Liver (tissue), 9 donors: ENCODE results near the gene EEF1AKMT2. TPM values are rescaled to one million over a fixed set of nuclear protein-coding genes. Genes with fewer than 3 reads are reported as not detected.

ENCODE experiments used
- DNase-seq: peaks from one replicate; pipeline ENCODE4 v3.0.0-alpha.2; 2017; ENCODE audit warnings: low spot score
- H3K27ac ChIP-seq, 2 donors: one replicate each; pipeline ENCODE4 v1.7.0; 2013; ENCODE audit warnings: inconsistent platforms in 2 of 2, low read length in 2 of 2, control low read depth in 1 of 2, low read depth in 1 of 2, mild to moderate bottlenecking in 1 of 2
- H3K27me3 ChIP-seq, 4 donors: one replicate each; pipeline versions ENCODE4 v1.6.1 to v1.7.0; 2013; ENCODE audit warnings: low read length in 3 of 4, inconsistent platforms in 1 of 4, mild to moderate bottlenecking in 1 of 4, moderate library complexity in 1 of 4; ENCODE audit not compliant: control insufficient read depth in 4 of 4, insufficient read depth in 4 of 4
- H3K36me3 ChIP-seq, 4 donors: one replicate each; pipeline versions ENCODE4 v1.6.1 to v1.7.0; 2013; ENCODE audit warnings: low read length in 3 of 4, mild to moderate bottlenecking in 3 of 4, low read depth in 1 of 4, moderate library complexity in 1 of 4; ENCODE audit not compliant: control insufficient read depth in 4 of 4, insufficient read depth in 3 of 4
- H3K4me1 ChIP-seq, 4 donors: one replicate each; pipeline versions ENCODE4 v1.6.1 to v1.7.0; 2013; ENCODE audit warnings: low read length in 3 of 4, mild to moderate bottlenecking in 3 of 4, moderate library complexity in 1 of 4; ENCODE audit not compliant: control insufficient read depth in 4 of 4, insufficient read depth in 4 of 4
- H3K4me3 ChIP-seq, 3 donors: one replicate each; pipeline versions ENCODE4 v1.6.1 to v1.7.0; 2013; ENCODE audit warnings: low read length in 3 of 3, control low read depth in 1 of 3, low read depth in 1 of 3, mild to moderate bottlenecking in 1 of 3
- H3K9ac ChIP-seq, 2 donors: one replicate each; pipeline ENCODE4 v1.7.0; 2013; ENCODE audit warnings: low read length in 2 of 2, mild to moderate bottlenecking in 2 of 2, moderate library complexity in 2 of 2, control low read depth in 1 of 2, low read depth in 1 of 2
- H3K9me3 ChIP-seq, 4 donors: one replicate each; pipeline versions ENCODE4 v1.6.1 to v1.7.0; 2013; ENCODE audit warnings: low read length in 3 of 4; ENCODE audit not compliant: control insufficient read depth in 4 of 4
- EGR1 ChIP-seq, 2 donors: IDR thresholded peaks; 2 replicates each; pipeline ENCODE4 v1.6.1; 2016 to 2018; ENCODE audit warnings: antibody characterized with exemption in 2 of 2, low read depth in 2 of 2
- FOXA1 ChIP-seq: IDR thresholded peaks from 2 replicates; pipeline ENCODE4 v1.6.1; 2016; ENCODE audit warnings: antibody characterized with exemption
- GABPA ChIP-seq, 2 donors: IDR thresholded peaks in 1 of 2; conservative IDR thresholded peaks in 1 of 2; 2 replicates each; pipeline ENCODE4 v1.6.1; 2016; ENCODE audit warnings: antibody characterized with exemption in 2 of 2, mild to moderate bottlenecking in 1 of 2, moderate library complexity in 1 of 2
- HNF4A ChIP-seq, 2 donors: conservative IDR thresholded peaks; 2 replicates each; pipeline ENCODE4 v1.6.1; 2016; ENCODE audit warnings: antibody characterized with exemption in 2 of 2, mild to moderate bottlenecking in 2 of 2
- HNF4G ChIP-seq: IDR thresholded peaks from 2 replicates; pipeline ENCODE4 v1.6.1; 2016; ENCODE audit warnings: antibody characterized with exemption
- JUND ChIP-seq, 2 donors: IDR thresholded peaks; 2 replicates each; pipeline ENCODE4 v1.6.1; 2016; ENCODE audit warnings: antibody characterized with exemption in 2 of 2
- NR2F2 ChIP-seq: IDR thresholded peaks from 2 replicates; pipeline ENCODE4 v1.6.1; 2016; ENCODE audit warnings: antibody characterized with exemption
- RAD21 ChIP-seq, 2 donors: IDR thresholded peaks; 2 replicates each; pipeline ENCODE4 v1.6.1; 2016; ENCODE audit warnings: antibody characterized with exemption in 2 of 2, mild to moderate bottlenecking in 2 of 2
- SP1 ChIP-seq: IDR thresholded peaks from 2 replicates; pipeline ENCODE4 v1.6.1; 2018; ENCODE audit warnings: antibody characterized with exemption, mild to moderate bottlenecking
- TAF1 ChIP-seq: conservative IDR thresholded peaks from 2 replicates; pipeline ENCODE4 v1.6.1; 2016; ENCODE audit warnings: antibody characterized with exemption, mild to moderate bottlenecking
- YY1 ChIP-seq: IDR thresholded peaks from 2 replicates; pipeline ENCODE4 v1.6.1; 2016; ENCODE audit warnings: antibody characterized with exemption, mild to moderate bottlenecking
- WGBS: extraction: QIAGEN DNeasy Blood & Tissue Kit; methylation state at CpG from one replicate; pipeline ENCODE4 v1.1.7; 2013; 5-methylcytosine and 5-hydroxymethylcytosine counted together
- polyA plus RNA-seq, 2 donors: library from polyadenylated mRNA; stranded (reverse) in 1 of 2; unstranded in 1 of 2; fragments of 200-250 nt in 1 of 2; fragments of >200 nt in 1 of 2; fragmentation: Nextera tagmentation in 1 of 2; extraction: Ambion mirVana in 1 of 2; gene quantifications; one replicate each; pipeline versions ENCODE4 v1.2.1 to v1.2.3, GENCODE V29; 2013 to 2015
- total RNA-seq, 2 donors: library from RNA; depleted of rRNA; stranded (reverse); fragments of >200 nt; gene quantifications; one replicate each; pipeline ENCODE4 v1.2.3, GENCODE V29; 2014
- TF ChIP-seq, protein P1 (sequence below): IDR thresholded peaks from 2 replicates; pipeline ENCODE4 v1.6.1; 2016; ENCODE audit warnings: antibody characterized with exemption, mild to moderate bottlenecking
- TF ChIP-seq, protein P2 (sequence below): IDR thresholded peaks from 2 replicates; pipeline ENCODE4 v1.6.1; 2016; ENCODE audit warnings: antibody characterized with exemption
- TF ChIP-seq, protein P3 (sequence below): IDR thresholded peaks from 2 replicates; pipeline ENCODE4 v1.6.1; 2016; ENCODE audit warnings: antibody characterized with exemption
- TF ChIP-seq, protein P4 (sequence below): fragments of 150-350 bp; IDR thresholded peaks from 2 replicates; pipeline ENCODE4 v1.5.1; 2017; ENCODE audit warnings: improper control_type of control experiment, low read depth, low read length; ENCODE audit not compliant: missing input control
- donor health status: healthy.
- donor health status: healthy.
- donor health status: healthy.
- donor health status: healthy.
- donor health status: healthy.

Gene EEF1AKMT2
- total and polyA plus RNA-seq, 4 donors: 5.9 to 12.7 (median 8.5) TPM

DNA sequence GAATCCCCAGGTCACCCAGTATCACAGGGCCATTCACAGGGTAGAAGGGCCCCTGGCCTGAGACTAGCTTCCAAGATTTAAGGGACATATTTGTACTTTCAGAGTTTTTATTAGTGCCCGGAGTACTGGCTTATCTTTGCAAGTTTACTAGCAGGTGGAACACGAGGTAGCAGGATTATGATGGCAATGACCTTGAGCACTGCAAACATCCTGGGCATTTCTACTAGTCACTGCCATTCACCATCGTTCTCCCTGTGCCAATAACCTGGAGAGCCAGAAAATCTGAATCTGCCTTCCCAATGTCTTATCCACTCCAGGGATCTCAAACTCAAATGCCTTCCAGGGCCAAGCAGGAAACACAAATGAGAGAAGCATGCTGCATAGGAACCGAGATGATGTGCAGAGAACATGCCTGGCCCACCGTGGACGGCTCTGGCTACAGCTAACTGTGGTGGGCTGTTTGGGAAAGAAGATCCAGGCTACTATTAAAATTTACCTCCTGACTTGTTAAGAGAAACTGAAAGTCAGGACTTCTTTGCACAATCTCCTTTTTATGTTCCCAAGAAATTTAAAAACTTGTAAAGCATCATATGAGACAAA lies 64.2 kb downstream of the EEF1AKMT2 start (continued):
- TF ChIP-seq, protein P1, sequence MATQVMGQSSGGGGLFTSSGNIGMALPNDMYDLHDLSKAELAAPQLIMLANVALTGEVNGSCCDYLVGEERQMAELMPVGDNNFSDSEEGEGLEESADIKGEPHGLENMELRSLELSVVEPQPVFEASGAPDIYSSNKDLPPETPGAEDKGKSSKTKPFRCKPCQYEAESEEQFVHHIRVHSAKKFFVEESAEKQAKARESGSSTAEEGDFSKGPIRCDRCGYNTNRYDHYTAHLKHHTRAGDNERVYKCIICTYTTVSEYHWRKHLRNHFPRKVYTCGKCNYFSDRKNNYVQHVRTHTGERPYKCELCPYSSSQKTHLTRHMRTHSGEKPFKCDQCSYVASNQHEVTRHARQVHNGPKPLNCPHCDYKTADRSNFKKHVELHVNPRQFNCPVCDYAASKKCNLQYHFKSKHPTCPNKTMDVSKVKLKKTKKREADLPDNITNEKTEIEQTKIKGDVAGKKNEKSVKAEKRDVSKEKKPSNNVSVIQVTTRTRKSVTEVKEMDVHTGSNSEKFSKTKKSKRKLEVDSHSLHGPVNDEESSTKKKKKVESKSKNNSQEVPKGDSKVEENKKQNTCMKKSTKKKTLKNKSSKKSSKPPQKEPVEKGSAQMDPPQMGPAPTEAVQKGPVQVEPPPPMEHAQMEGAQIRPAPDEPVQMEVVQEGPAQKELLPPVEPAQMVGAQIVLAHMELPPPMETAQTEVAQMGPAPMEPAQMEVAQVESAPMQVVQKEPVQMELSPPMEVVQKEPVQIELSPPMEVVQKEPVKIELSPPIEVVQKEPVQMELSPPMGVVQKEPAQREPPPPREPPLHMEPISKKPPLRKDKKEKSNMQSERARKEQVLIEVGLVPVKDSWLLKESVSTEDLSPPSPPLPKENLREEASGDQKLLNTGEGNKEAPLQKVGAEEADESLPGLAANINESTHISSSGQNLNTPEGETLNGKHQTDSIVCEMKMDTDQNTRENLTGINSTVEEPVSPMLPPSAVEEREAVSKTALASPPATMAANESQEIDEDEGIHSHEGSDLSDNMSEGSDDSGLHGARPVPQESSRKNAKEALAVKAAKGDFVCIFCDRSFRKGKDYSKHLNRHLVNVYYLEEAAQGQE: no peak
- TF ChIP-seq RAD21 (IDR thresholded peaks at IDR 0.05) (no peak), TAF1 (no peak), JUND (IDR thresholded peaks at IDR 0.05) (no peak)
- TF ChIP-seq, protein P2, sequence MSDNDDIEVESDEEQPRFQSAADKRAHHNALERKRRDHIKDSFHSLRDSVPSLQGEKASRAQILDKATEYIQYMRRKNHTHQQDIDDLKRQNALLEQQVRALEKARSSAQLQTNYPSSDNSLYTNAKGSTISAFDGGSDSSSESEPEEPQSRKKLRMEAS: no peak

DNA sequence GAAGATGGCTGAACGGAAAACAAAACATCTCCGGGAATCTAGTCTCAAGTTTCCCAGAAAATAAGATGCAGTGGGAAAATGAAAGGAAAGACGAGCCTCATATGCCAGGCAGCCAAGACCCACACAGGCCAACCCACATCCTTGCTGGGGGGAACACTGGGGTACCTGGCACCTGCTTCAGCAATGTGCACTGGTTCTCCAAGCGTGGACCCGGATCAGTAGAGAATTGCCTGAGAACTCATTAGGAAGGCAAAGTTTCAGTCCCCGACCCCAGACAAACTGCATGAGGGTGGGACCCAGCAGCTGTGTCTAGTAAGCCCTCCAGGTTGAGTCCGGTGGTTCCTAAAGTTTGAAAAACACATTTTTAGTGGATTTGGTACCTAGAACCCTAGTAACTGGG lies 65.9 kb downstream of the EEF1AKMT2 start:
- DNase-seq: no peak
- H3K9me3 ChIP-seq: no peaks in the 10 kb centered on the region
- H3K27ac ChIP-seq: no peak overlapping the region
- no peaks in the 10 kb centered on the region for H3K27me3 ChIP-seq
- H3K4me1 ChIP-seq: peaks cover 0 to 18% (median 9%) of the 10 kb centered on the region in 4 donors
- H3K36me3 ChIP-seq: no peaks in the 10 kb centered on the region
- WGBS: 91% methylated on average over 7 of the region's 7 CpGs
- H3K9ac ChIP-seq: no peak overlapping the region
- H3K4me3 ChIP-seq: no peak overlapping the region
- TF ChIP-seq HNF4G (no peak), HNF4A (conservative IDR thresholded peaks at IDR 0.05) (no peak), EGR1 (IDR thresholded peaks at IDR 0.05; ENCODE audit: low read depth in 2 of 2) (no peak), GABPA (IDR thresholded peaks at IDR 0.05 in 1 of 2, conservative IDR thresholded peaks at IDR 0.05 in 1 of 2) (no peak), RAD21 (IDR thresholded peaks at IDR 0.05) (no peak), FOXA1 (no peak), SP1 (no peak)
- TF ChIP-seq, protein P3, sequence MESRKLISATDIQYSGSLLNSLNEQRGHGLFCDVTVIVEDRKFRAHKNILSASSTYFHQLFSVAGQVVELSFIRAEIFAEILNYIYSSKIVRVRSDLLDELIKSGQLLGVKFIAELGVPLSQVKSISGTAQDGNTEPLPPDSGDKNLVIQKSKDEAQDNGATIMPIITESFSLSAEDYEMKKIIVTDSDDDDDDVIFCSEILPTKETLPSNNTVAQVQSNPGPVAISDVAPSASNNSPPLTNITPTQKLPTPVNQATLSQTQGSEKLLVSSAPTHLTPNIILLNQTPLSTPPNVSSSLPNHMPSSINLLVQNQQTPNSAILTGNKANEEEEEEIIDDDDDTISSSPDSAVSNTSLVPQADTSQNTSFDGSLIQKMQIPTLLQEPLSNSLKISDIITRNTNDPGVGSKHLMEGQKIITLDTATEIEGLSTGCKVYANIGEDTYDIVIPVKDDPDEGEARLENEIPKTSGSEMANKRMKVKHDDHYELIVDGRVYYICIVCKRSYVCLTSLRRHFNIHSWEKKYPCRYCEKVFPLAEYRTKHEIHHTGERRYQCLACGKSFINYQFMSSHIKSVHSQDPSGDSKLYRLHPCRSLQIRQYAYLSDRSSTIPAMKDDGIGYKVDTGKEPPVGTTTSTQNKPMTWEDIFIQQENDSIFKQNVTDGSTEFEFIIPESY: no peak

DNA sequence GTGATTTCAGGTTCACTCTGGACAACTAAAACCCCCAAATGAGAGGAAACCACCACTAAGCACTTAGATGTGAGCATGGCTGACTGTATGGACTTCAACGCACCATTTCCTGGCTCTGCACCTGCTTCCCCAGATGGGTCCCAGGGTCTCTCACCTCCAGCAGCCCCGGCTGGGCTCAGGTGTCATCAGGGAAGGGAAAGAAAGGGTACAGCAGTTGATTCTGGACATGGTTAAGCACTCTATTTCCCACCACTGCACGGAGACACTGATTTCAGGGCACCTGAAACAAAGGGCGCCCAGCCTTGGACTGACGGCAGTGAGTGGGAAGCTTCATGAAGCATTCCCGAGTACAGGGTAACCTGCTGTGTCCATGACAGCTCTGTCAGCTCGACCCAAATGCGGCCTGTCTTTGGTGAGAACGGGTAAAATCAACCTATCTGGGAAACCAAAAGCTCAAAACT lies 66.5 kb downstream of the EEF1AKMT2 start:
- TF ChIP-seq, protein P2: no peak
- TF ChIP-seq, protein P4, sequence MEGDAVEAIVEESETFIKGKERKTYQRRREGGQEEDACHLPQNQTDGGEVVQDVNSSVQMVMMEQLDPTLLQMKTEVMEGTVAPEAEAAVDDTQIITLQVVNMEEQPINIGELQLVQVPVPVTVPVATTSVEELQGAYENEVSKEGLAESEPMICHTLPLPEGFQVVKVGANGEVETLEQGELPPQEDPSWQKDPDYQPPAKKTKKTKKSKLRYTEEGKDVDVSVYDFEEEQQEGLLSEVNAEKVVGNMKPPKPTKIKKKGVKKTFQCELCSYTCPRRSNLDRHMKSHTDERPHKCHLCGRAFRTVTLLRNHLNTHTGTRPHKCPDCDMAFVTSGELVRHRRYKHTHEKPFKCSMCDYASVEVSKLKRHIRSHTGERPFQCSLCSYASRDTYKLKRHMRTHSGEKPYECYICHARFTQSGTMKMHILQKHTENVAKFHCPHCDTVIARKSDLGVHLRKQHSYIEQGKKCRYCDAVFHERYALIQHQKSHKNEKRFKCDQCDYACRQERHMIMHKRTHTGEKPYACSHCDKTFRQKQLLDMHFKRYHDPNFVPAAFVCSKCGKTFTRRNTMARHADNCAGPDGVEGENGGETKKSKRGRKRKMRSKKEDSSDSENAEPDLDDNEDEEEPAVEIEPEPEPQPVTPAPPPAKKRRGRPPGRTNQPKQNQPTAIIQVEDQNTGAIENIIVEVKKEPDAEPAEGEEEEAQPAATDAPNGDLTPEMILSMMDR: no peak
- TF ChIP-seq EGR1 (IDR thresholded peaks at IDR 0.05; ENCODE audit: low read depth in 2 of 2) (no peak), NR2F2 (no peak), YY1 (no peak), FOXA1 (no peak), TAF1 (no peak)
- H3K9ac ChIP-seq: no peak overlapping the region
- H3K27ac ChIP-seq: no peak overlapping the region
- no peaks in the 10 kb centered on the region for H3K36me3 ChIP-seq
- DNase-seq: no peak
- H3K9me3 ChIP-seq: no peaks in the 10 kb centered on the region
- no peaks in the 10 kb centered on the region for H3K27me3 ChIP-seq
- WGBS: 91% methylated on average over 9 of the region's 9 CpGs
- peaks cover 0 to 18% (median 9%) of the 10 kb centered on the region in 4 donors for H3K4me1 ChIP-seq
- H3K4me3 ChIP-seq: no peak overlapping the region
